ENCODE data around the gene PPP6R2.
"Not testable (repeated sequence)": the region's sequence is repeated elsewhere in the genome, so short reads cannot be mapped to it uniquely, and the experiment has no call there.

Gene PPP6R2

GRCh38 chr22:50317674-50318073, 25.5 kb upstream of the PPP6R2 start:
- DNase-seq (ENCODE audit: low read depth): no peak

- no peak for DNase-seq (ENCODE audit: low read depth)
Observed at GRCh38 chr22:50318356-50318697, 24.8 kb upstream of the PPP6R2 start.

GRCh38 chr22:50318698-50319411, 24.3 kb upstream of the PPP6R2 start:
- DNase-seq (ENCODE audit: low read depth): no peak

- DNase-seq (ENCODE audit: low read depth): no peak
Observed at GRCh38 chr22:50319503-50319951, 23.6 kb upstream of the PPP6R2 start.

GRCh38 chr22:50320116-50320515, 23.0 kb upstream of the PPP6R2 start:
- DNase-seq (ENCODE audit: low read depth): no peak

- DNase-seq (ENCODE audit: low read depth): no peak
Observed at GRCh38 chr22:50320671-50321325, 22.3 kb upstream of the PPP6R2 start.

- DNase-seq (ENCODE audit: low read depth): not testable (repeated sequence)
Observed at GRCh38 chr22:50322382-50323104, 20.6 kb upstream of the PPP6R2 start.

GRCh38 chr22:50323900-50324299, 19.2 kb upstream of the PPP6R2 start:
- no peak for DNase-seq (ENCODE audit: low read depth)

- DNase-seq (ENCODE audit: low read depth): no peak
Observed at GRCh38 chr22:50325444-50326224, 17.5 kb upstream of the PPP6R2 start.

- no peak for DNase-seq (ENCODE audit: low read depth)
Observed at GRCh38 chr22:50326225-50326955, 16.7 kb upstream of the PPP6R2 start.

- DNase-seq (ENCODE audit: low read depth): no peak
Observed at GRCh38 chr22:50326956-50327710, 16.0 kb upstream of the PPP6R2 start, which contains the start of gene DENND6B. Gene DENND6B, minus strand, starts transcription at chr22:50327012. Its CDS starts 24 bp downstream, at chr22:50326988.

GRCh38 chr22:50327711-50328019, 15.5 kb upstream of the PPP6R2 start:
- no peak for DNase-seq (ENCODE audit: low read depth)

GRCh38 chr22:50329236-50329635, 13.9 kb upstream of the PPP6R2 start:
- DNase-seq (ENCODE audit: low read depth): peak; percentile 42

GRCh38 chr22:50334433-50334832, 8.7 kb upstream of the PPP6R2 start:
- DNase-seq (ENCODE audit: low read depth): not testable (repeated sequence)

- DNase-seq (ENCODE audit: low read depth): no peak
Observed at GRCh38 chr22:50337262-50338041, 5.7 kb upstream of the PPP6R2 start.

GRCh38 chr22:50338042-50338573, 5.0 kb upstream of the PPP6R2 start:
- DNase-seq (ENCODE audit: low read depth): no peak

GRCh38 chr22:50338860-50339462, 4.2 kb upstream of the PPP6R2 start:
- no peak for DNase-seq (ENCODE audit: low read depth)

GRCh38 chr22:50339945-50340879, 2.9 kb upstream of the PPP6R2 start:
- DNase-seq (ENCODE audit: low read depth): no peak

Measured in HS-5 (cell line).